ENCODE data around the gene SGSH. TPM values are rescaled to one million over a fixed set of nuclear protein-coding genes. Genes with fewer than 3 reads are reported as not detected.

SGSH gene
- total and polyA plus RNA-seq, 7 donors, result 3.6 to 37.0 (median 12.1) TPM

GRCh38 chr17:80229011-80229410, 8.9 kb upstream of the SGSH start:
- Histone ChIP-seq H3K4me3 (no peak overlapping the region), H3K36me3 (peaks cover 0 to 75% (median 17%) of the 10 kb centered on the region in 4 donors), H3K27ac (no peak overlapping the region), H3K9me3 (peaks cover 0 to 13% (median 8%) of the 10 kb centered on the region in 4 donors), H3K27me3 (no peaks in the 10 kb centered on the region), H3K4me1 (no peaks in the 10 kb centered on the region)
- TF ChIP-seq POLR2A (IDR thresholded peaks at IDR 0.05) (no peak), EP300 (IDR thresholded peaks at IDR 0.05) (no peak), CTCF (IDR thresholded peaks at IDR 0.05) (no peak), POLR2AphosphoS5 (IDR thresholded peaks at IDR 0.05) (no peak)
- 92 to 93% methylated on average over 4 of the region's 4 CpGs for WGBS, 2 donors
- DNase-seq, result no peak
- intact Hi-C loops (cut with DNase I), result no loop called here

- intact Hi-C loops (cut with DNase I), result no loop called here
- TF ChIP-seq POLR2AphosphoS5 (IDR thresholded peaks at IDR 0.05) (no peak), POLR2A (IDR thresholded peaks at IDR 0.05) (no peak), EP300 (IDR thresholded peaks at IDR 0.05) (no peak), CTCF (IDR thresholded peaks at IDR 0.05) (no peak)
- Histone ChIP-seq H3K4me3 (no peak overlapping the region), H3K36me3 (peaks cover 0 to 71% (median 17%) of the 10 kb centered on the region in 4 donors), H3K27me3 (no peaks in the 10 kb centered on the region), H3K27ac (no peak overlapping the region), H3K4me1 (no peaks in the 10 kb centered on the region), H3K9me3 (peaks cover 0 to 13% (median 8%) of the 10 kb centered on the region in 4 donors)
- WGBS, 2 donors, result 93 to 95% methylated on average over 14 of the region's 14 CpGs
- no peak for DNase-seq
Measured at GRCh38 chr17:80228477-80228876, 8.3 kb upstream of the SGSH start.

- no peaks in the 10 kb centered on the region for H3K27me3 ChIP-seq
- H3K36me3 ChIP-seq, result peaks cover 0 to 64% (median 11%) of the 10 kb centered on the region in 4 donors
- intact Hi-C loops (cut with DNase I), result no loop called here
- TF ChIP-seq POLR2A (IDR thresholded peaks at IDR 0.05) (no peak), POLR2AphosphoS5 (IDR thresholded peaks at IDR 0.05) (no peak), EP300 (IDR thresholded peaks at IDR 0.05) (no peak), CTCF (IDR thresholded peaks at IDR 0.05) (no peak)
- H3K9me3 ChIP-seq, result peaks cover 0 to 9% (median 3%) of the 10 kb centered on the region in 4 donors
- no peak overlapping the region for H3K4me3 ChIP-seq
- 95% methylated on average over 11 of the region's 11 CpGs for WGBS, 2 donors
- H3K4me1 ChIP-seq, result peaks cover 0 to under 1% (median 0%) of the 10 kb centered on the region in 4 donors
- DNase-seq, result no peak
- H3K27ac ChIP-seq, result no peak overlapping the region
Measured at GRCh38 chr17:80227666-80228065, 7.5 kb upstream of the SGSH start.

GRCh38 chr17:80227156-80227555, 7.0 kb upstream of the SGSH start:
- Histone ChIP-seq H3K4me1 (peaks cover 0 to 5% (median 0%) of the 10 kb centered on the region in 4 donors), H3K27ac (no peak overlapping the region), H3K36me3 (peaks cover 0 to 59% (median 9%) of the 10 kb centered on the region in 4 donors), H3K9me3 (peaks cover 0 to 4% (median 1%) of the 10 kb centered on the region in 4 donors), H3K4me3 (no peak overlapping the region), H3K27me3 (no peaks in the 10 kb centered on the region)
- intact Hi-C loops (cut with DNase I), result no loop called here
- TF ChIP-seq POLR2A (IDR thresholded peaks at IDR 0.05), result no peak
- TF ChIP-seq EP300 (IDR thresholded peaks at IDR 0.05), result no peak
- TF ChIP-seq CTCF (IDR thresholded peaks at IDR 0.05), result no peak
- no peak for TF ChIP-seq POLR2AphosphoS5 (IDR thresholded peaks at IDR 0.05)
- WGBS, 2 donors, result 95 to 96% methylated on average over 4 of the region's 4 CpGs
- DNase-seq, result no peak

GRCh38 chr17:80225230-80225629, 5.1 kb upstream of the SGSH start:
- peaks cover 0 to 44% (median 6%) of the 10 kb centered on the region in 4 donors for H3K36me3 ChIP-seq

More at GRCh38 chr17:80225230-80225629, 5.1 kb upstream of the SGSH start:
- H3K27ac ChIP-seq, result no peak overlapping the region
- DNase-seq, result no peak
- H3K4me3 ChIP-seq, result no peak overlapping the region
- H3K27me3 ChIP-seq, result no peaks in the 10 kb centered on the region
- WGBS, 2 donors, result 95% methylated on average over 6 of the region's 6 CpGs
- H3K9me3 ChIP-seq, result no peaks in the 10 kb centered on the region
- intact Hi-C loops (cut with DNase I), result no loop called here
- peaks cover 0 to 15% (median 12%) of the 10 kb centered on the region in 4 donors for H3K4me1 ChIP-seq
- TF ChIP-seq CTCF (IDR thresholded peaks at IDR 0.05) (no peak), POLR2A (IDR thresholded peaks at IDR 0.05) (no peak), EP300 (IDR thresholded peaks at IDR 0.05) (no peak), POLR2AphosphoS5 (IDR thresholded peaks at IDR 0.05) (no peak)

Data from sigmoid colon (tissue), 7 donors.